HG03558 (cell line): ENCODE measurements around the gene SLC17A4.

Source experiments
- ATAC-seq: cut with Tn5 transposase; IDR thresholded peaks from one replicate; pipeline ENCODE4 v1.9.1; 2021; ENCODE audit warnings: moderate number of reproducible peaks; ENCODE audit not compliant: unreplicated experiment; ENCODE audit errors: extremely low read depth

SLC17A4 gene, protein sequence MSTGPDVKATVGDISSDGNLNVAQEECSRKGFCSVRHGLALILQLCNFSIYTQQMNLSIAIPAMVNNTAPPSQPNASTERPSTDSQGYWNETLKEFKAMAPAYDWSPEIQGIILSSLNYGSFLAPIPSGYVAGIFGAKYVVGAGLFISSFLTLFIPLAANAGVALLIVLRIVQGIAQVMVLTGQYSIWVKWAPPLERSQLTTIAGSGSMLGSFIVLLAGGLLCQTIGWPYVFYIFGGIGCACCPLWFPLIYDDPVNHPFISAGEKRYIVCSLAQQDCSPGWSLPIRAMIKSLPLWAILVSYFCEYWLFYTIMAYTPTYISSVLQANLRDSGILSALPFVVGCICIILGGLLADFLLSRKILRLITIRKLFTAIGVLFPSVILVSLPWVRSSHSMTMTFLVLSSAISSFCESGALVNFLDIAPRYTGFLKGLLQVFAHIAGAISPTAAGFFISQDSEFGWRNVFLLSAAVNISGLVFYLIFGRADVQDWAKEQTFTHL

DNA sequence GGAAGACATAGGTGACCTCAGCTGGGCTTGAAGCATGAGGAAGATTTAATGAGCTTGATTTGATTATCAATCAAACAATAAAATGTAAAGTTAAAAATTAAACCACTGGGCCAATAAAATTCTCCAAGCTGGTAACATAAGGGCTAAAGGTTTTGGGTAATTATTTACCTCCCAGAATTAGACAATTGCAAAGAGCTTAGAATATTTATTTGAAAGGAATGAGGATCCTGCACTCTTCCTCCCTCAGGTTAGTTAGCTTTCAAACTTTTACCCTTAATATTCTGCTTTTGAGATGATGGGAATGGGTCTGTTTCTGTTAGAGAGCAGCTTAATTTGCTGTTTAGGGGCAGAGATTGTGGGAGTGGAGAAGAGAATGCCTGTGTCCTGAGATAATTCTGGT lies at the start of gene SLC17A4:
Gene SLC17A4, plus strand, starts transcription at position 208 of the 400 bp plus-strand sequence. CDS start 7,221 bp downstream, outside the sequence.
- ATAC-seq: no peak

DNA sequence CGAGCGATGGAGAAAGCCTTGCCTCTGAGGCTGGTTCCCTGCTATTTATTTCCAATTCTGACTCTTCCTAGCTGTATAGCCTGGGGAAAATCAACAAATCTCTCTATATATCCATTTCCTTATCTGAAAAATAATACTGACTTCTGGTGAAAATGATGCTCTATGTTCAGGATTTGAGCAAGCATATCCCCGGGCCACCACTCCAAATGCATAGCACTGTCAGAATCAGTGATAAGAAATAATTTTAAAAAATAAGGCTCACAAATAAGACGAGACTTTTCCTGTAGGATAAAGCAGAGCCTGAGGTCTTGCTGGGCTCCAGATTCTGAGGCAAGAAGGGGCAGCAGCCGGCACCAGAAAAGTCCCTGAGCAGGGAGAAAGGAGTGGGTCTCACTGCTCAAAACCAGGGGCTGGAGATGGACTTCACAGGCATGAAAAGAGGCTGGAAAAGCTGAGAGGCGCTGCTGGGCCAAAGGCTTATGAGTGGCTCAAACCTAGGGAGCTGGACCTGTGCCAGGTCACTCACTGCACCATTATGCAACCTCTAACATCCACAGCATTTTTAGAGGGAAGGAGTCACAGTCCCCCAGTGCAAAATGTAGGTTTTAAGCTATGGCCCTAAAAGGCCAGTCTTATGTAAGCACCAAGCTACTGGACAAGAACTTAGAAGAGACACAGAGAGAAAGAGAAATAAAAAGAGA lies 48.1 kb upstream of the SLC17A4 start:
- ATAC-seq: no peak

DNA sequence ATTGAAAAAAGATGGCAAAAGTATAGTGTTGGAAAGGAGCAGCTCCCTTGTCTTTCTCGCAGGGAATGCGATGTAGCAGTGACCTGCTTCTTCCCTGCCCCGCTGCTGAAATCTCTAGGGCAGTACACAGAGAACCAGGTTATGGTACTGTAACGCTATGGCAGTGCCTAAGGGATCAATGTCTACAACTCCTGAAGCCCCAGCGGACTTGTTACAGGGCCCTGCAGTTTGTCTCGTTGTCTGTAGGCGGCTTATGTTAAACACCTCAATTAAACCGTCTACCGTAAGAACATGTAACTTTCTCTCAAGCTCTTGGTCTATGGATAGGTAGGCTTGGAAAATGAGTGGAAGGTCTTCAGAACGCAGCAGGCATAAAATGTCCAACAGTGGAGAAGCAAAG lies 44.8 kb upstream of the SLC17A4 start:
- no peak for ATAC-seq

DNA sequence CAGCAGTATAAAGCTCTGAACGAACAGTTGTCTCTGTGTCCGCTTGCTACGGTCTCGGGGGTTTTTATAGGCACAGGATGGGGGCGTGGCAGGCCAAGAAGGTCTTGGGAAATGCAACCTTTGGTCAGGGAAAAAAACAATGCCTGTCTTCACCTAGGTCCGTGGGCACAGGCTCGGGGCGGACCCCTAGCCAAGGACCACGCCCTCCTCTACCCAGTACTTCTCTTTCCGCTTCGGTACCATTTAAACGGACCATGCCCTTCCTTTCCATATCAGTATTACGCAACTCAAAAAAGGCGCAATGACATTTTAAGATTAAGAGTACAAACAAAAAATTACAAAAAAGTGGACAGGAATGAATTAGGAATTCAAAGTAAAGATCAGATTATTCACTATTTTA lies 44.3 kb upstream of the SLC17A4 start:
- no peak for ATAC-seq

DNA sequence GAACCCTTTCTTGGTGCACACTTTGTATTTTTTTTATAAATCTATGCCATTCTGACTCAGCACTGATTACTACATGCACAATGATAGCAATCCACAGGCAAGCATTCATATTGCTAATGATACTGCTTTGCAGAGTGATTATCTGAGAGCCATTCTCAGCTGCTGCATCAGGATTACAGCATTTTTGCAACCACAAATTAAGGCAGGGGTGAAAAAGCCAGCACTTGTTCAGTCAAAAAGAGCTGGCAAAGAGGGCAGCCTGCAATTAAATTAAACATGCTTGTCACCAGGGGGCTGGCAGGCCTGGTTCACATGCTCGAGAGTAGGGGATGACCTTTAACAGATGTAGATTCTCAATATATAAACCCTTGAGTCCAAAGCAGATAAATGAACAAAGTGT lies 40.7 kb upstream of the SLC17A4 start:
- no peak for ATAC-seq

DNA sequence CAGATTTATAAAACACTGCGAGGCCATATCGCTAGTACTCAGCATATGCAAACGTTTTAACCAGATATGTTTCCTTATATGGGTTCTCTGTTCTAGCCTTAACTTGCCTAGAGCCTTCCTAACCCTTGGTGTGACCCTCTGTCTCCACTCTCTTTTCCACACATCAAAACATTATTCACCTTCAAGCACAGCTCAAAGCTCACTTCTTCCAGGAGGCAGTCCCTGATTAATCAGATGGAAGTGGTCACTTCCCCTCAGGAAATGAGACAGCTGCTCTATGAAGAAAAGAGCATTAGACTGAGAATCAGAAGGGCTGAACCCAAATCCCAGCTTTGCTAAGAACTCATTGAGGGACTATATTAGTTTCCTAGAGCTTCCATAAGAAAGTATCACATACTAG lies 39.8 kb upstream of the SLC17A4 start:
- ATAC-seq: no peak

DNA sequence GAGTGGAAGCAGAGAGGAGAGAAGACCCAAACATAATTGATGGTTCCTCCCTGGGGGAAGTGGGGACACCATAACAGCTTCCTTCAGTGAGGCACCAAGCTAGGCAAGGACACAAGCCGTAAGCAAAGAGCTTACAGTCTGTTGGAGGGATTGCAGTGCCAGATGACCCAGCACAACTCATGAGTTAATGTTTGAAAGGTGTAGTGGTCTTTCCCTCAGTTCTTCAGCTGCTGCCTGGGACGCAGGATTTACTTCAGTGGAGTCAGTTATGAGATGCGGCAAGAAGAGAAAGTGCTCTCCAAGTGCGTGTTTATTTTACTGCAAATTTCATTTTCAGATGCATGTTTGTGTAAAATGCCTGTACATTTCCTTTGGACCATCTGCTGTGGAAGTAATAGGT lies 38.7 kb upstream of the SLC17A4 start:
- ATAC-seq: no peak

DNA sequence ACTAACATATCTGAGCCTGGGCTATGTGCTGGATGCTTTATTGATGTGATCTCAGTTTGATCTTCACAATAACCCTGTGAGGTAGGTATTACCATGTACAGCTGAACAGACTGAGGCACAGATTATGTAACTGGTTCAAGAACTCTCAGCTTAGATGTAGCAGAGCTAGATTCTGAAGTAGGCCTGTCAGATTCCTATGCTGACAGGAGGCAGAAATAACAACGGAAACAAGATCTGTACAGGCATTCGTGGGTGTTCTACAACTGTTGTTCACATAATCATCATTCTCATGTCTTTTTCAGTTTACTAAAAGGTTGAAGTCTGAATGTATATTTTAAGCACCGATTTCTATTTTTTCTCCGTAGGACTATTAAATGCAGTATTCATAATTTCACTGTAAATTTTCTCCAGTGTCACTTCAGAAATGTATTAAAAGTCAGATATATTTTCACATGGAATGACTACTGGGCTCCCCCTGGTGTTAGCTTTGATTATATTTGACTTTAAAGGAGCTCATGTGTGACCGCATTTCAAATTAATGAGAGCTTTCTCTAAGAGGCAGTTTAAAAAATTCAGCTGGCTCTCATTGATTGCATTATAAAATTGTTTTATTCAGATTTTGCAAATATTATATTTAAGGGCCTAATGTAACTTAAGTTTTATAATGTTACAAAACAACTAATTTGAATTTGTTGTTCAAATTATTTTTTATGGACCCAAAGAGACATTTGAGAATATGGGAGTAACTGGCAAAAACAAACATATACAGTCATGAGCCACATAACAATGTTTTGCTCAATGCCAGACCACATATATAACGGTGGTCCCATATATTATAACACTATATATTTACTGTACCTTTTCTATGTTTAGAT lies 36.4 kb upstream of the SLC17A4 start:
- no peak for ATAC-seq

DNA sequence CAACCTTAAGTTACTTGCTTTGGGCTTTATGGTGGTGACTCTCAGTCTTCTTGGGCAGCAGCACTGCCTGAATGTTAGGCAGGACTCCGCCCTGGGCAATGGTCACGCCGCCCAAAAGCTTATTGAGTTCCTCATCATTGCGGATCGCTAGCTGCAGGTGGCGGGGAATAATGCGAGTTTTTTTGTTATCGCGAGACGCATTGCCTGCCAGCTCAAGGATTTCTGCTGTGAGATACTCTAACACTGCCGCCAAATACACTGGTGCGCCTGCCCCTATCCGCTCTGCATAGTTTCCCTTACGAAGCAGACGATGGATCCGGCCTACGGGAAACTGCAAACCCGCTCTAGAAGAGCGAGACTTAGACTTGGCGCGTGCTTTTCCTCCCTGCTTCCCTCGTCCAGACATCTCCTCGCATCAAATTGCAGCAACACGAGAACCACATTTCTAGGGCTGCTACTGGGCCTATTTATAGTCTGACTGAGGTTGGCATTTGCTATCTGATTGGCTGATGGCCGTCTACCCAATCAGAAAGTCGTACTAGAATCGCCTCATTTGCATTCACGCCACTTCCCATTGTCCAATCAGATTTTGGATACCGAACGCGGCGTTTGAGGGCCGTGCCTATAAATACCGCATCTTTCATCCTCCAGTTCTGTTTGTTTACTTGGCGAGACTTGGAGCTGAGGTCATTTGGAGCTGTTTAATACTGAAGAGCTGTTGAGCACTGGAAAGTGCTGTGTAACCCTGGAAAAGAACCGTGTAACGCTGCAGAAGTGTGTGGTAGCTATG lies 28.2 kb upstream of the SLC17A4 start:
- ATAC-seq: no peak

DNA sequence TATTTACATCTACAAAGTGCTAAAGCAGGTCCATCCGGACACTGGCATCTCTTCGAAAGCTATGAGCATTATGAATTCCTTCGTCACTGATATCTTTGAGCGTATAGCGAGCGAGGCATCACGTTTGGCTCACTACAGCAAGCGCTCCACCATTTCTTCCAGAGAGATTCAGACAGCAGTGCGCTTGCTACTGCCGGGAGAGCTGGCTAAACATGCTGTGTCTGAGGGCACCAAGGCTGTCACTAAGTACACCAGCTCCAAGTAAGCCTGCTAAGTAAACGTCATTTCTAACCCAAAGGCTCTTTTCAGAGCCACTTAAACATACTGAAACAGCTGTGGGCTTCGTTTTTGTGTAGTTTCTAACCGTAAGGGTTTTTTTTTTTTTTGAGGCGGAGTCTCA lies 27.5 kb upstream of the SLC17A4 start:
- ATAC-seq: no peak

DNA sequence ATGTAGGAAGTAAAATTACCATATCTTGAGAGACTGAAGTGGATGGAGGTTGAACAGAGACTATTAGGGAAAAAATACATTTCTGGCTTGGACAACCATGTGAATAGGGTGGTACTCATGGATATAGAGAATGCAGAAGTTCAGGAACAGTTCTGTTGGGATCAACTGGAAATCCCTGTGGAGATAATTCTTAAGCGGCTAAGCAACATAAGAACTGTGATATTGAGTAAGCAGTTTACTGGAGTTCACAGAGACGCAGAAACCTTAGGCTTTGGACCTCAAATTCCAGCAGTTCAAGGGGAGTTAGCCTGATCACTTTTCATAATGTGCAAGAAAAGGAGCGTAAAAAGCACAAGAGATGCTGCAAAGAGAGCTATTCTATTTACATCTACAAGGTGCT lies 23.6 kb upstream of the SLC17A4 start:
- no peak for ATAC-seq

DNA sequence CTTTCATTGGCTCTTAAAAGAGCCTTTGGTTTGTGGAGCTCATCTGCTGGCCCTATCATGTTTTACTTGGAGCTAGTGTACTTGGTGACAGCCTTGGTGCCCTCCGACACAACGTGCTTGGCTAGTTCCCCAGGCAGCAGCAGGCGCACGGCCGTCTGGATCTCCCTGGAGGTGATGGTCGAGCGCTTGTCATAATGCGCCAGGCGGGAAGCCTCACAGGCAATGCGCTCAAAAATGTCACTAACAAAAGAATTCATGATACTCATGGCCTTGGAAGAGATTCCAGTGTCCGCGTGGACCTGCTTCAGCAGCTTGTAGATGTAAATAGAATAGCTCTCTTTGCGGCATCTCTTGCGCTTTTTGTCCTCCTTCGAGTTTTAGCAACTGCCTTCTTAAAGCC lies 22.8 kb upstream of the SLC17A4 start:
- no peak for ATAC-seq

DNA sequence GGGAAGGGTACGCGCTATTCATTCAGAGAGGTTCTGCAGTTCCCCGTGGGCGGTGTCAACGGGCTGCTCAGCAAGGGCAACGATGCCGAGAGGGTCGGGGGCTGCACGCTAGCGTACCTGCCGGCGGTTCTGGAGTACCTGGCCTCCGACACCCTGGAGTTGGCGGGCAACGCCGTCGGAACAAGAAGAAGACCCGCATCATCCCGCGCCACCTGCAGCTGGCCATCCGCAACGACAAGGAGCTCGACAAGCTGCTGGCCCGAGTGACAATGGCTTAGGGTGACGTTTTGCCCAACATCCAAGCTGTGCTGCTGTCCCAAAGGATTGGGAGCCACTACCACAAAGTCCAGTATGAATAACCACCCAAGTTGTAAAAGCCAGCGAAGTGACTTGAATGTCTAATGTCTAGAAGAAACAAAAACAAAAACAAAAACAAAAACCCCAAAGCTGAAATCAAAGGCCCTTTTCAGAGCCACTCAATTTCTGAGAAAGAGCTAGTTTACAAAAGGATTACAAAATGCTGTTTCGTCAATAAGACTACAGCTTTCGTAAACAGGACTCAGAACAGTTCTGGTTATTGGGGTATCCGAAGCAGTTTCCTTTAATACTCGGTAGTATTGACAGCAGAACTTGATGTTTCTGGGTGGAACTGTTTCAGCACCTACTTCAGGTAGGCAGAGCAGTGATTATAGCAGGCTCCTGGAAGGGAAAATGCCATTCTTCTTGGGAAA lies 21.9 kb upstream of the SLC17A4 start:
- no peak for ATAC-seq

DNA sequence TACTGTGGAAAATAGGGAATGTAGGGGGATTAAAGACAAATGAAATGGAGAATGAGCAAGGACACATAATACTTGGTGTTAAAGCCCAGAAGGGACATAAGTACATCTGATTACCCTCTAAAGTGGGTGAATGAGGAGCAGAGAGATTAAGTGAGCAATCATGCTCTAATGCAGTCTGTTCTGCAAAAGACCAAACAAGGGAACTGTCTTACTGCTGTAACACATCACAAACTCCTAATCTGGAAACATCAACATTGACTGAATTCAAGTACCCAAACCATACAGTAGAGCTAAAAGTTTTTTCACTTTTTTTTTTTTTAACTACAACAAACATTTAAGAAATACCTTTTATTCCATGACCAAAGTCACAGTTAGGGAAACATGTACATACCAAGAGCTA lies 19.3 kb upstream of the SLC17A4 start:
- no peak for ATAC-seq

DNA sequence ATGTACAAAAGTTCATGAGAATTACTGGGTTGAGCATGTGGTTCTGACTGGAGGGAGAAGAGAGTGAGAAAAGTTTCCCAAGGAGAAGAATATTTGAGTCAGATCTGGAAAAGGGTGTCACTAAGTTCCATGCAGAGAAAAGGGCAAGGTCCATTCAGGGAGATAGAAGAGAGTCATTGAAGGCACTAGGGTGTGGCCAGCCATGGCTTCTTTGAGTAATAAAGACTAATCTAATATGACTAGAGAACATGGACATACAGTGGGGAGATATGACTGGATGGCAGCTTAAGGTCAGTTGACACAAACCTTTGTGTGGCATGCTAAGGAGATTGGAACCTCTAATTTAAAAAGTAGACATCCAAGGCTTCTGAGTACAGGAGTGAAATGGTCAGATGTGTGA lies 10.7 kb upstream of the SLC17A4 start:
- ATAC-seq: no peak

DNA sequence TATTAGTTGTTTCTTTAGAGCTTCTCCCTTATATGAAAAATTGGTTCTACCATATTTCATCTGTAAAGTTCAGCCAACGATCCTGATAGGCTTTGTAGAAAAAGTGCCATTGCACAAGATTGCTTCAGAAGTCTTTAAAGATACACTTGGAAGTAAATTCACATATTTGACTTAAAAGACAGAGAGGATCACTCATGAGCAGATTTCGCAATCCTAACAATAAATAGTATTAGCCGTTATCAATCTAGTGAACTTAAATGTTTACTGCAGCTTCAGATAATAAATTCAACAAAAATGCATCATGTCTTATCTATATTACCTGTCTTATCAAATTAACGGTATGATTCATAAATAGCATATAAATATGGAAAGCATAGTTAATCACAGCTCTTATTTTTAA lies 8.7 kb upstream of the SLC17A4 start:
- ATAC-seq: no peak

DNA sequence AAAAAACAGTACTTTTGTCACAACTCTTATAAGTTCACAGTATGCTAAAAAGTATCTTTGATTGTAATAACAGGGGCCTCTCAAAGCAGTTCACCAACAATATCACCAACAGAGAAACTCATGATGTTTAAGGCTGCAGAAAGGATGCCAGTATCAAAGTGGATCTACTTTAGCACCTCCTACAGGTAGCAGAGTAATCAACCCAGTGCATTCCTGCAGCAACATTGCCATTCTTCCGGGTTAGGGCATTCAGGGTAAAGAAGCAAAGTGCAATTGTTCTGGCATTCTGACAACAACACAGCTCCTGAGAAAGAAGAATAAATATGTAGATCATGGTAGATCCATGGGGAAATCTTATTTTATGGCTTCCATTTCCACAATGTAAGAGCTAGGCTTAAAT lies 7.6 kb upstream of the SLC17A4 start:
- ATAC-seq: no peak

DNA sequence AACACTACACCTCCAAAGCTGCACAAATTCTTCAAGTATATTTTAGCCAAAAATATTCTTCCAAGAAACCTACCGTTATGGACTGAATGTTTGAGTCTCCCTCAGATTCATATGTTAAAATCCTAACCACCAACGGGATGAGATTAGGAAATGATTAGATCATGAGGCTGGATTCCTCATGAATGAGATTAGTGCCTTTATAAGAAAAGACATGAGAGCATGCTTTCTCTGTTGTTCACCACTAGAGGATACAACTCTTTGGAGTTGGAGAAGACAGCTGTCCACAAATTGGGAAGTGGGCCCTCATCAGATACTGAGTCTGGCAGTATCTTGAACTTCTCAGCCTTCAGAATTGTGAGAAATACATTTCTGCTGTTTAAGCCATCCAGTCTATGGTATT lies 7.1 kb upstream of the SLC17A4 start:
- no peak for ATAC-seq

DNA sequence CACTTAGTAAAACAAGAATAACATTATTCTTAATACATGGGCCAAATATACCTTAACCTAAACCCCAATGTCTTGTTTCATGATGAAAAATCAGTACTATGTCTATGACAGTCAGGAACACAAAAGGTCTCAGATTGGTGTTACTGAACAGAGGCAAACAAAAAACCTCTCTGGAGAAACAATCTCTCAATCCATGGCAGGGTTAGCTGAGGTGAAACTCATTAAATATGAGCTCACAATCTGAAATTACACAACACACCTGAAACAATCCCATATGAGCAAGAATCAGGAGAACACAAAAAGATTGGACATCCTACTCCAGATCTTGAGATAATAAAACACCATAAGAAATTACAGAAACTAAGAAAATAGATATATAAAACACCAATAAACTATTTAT lies 6.5 kb upstream of the SLC17A4 start:
- ATAC-seq: no peak
